ENCODE data around the gene CTBP2. TPM values are rescaled to one million over a fixed set of nuclear protein-coding genes. Genes with fewer than 3 reads are reported as not detected.

CTBP2 gene
- total RNA-seq, 1 experiment from 2014 or later, result 212 TPM

DNA sequence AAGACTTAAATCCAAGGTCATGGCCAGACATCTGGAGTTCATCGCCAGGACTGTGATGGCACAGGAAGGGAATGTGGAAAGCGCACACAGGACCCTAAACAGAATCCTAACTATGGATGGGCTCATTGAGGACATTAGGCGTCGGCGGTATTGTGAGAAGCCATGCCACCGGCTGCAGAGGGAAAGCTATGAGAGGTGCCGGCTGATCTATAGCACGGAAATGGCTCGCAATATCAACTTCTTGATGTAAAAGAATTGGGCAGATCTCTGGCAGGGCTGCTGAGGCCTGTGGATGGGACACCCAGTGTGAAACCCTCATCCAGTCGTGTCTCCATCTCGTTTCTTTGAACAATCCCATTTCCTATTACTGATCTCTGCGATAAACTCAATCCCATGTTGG, 6.3 kb upstream of the CTBP2 start:
- H3K4ac ChIP-seq (ENCODE audit: low read depth, low read length), result no peak overlapping the region
- WGBS (ENCODE audit: extremely low coverage, insufficient read length, low lambda C conversion rate), result no CpG with 5 or more reads among the region's 12 CpGs
- H3K14ac ChIP-seq (ENCODE audit: insufficient read depth, low read length), result no peak overlapping the region
- TF ChIP-seq CTCF (conservative IDR thresholded peaks at IDR 0.05), result no peak
- H4K91ac ChIP-seq (ENCODE audit: insufficient read length, low read depth, low read length), result no peak overlapping the region
- peaks cover 3% of the 10 kb centered on the region for H3K27me3 Mint-ChIP-seq (ENCODE audit: low read depth)
- no peak overlapping the region for H2BK20ac ChIP-seq (ENCODE audit: low read depth, low read length, poor library complexity, severe bottlenecking)
- no peak overlapping the region for H3K23ac ChIP-seq (ENCODE audit: insufficient read length, low read depth, low read length)
- H2BK5ac ChIP-seq (ENCODE audit: insufficient read length, low read length), result no peak overlapping the region
- no peaks in the 10 kb centered on the region for H3K9me3 ChIP-seq (ENCODE audit: control insufficient read depth, low read depth, low read length)
- no peak overlapping the region for H3K9ac ChIP-seq (ENCODE audit: extremely low read depth, insufficient read length, low read length)
- H3K23me2 ChIP-seq (ENCODE audit: insufficient read length, low read depth, low read length, poor library complexity, severe bottlenecking), result peaks cover 7% of the 10 kb centered on the region
- no peak overlapping the region for H3T11ph ChIP-seq (ENCODE audit: low read length)
- H4K20me1 ChIP-seq (ENCODE audit: control insufficient read depth, insufficient read depth, insufficient read length), result no peaks in the 10 kb centered on the region
- no peaks in the 10 kb centered on the region for H3K36me3 Mint-ChIP-seq (ENCODE audit: insufficient read depth in 1 of 3, low read depth in 3 of 3)
- H3K18ac ChIP-seq (ENCODE audit: insufficient read length, low read depth, low read length), result no peak overlapping the region
- no peak overlapping the region for H2BK12ac ChIP-seq (ENCODE audit: insufficient read length, low read depth, low read length)
- H3K27me3 ChIP-seq (ENCODE audit: insufficient read depth, low read length), result no peaks in the 10 kb centered on the region
- peaks cover 11 to 12% of the 10 kb centered on the region in 2 experiments for H3K4me1 Mint-ChIP-seq
- no peak overlapping the region for H3K56ac ChIP-seq (ENCODE audit: insufficient read length, low read depth, low read length)
- no peaks in the 10 kb centered on the region for H3K79me2 ChIP-seq (ENCODE audit: insufficient read depth, low read length)
- no peak overlapping the region for H3K4me2 ChIP-seq (ENCODE audit: insufficient read depth, insufficient read length, low read length)
- no peak overlapping the region for H4K5ac ChIP-seq (ENCODE audit: insufficient read length, low read depth, low read length)
- no peak overlapping the region for H2BK15ac ChIP-seq (ENCODE audit: low read depth, low read length)
- H2AK5ac ChIP-seq (ENCODE audit: insufficient read length, low read length), result no peak overlapping the region
- no peak overlapping the region for H2AFZ ChIP-seq (ENCODE audit: low read length)
- H3K4me3 Mint-ChIP-seq, result no peak overlapping the region
- no peaks in the 10 kb centered on the region for H3K79me1 ChIP-seq (ENCODE audit: insufficient read depth, low read depth, low read length, poor library complexity, severe bottlenecking)
- H3K27ac Mint-ChIP-seq, result no peak overlapping the region
- no peak for DNase-seq
- no peaks in the 10 kb centered on the region for H3K9me3 Mint-ChIP-seq
- no peak overlapping the region for H3K27ac ChIP-seq (ENCODE audit: insufficient read length, low read depth, low read length)
- H3K4me1 ChIP-seq (ENCODE audit: insufficient read depth, low read length), result no peaks in the 10 kb centered on the region
- H4K8ac ChIP-seq (replicated peaks; ENCODE audit: insufficient read length, low read depth, low read length), result no peak overlapping the region
- H2BK120ac ChIP-seq (ENCODE audit: low read depth, low read length, poor library complexity, severe bottlenecking), result no peak overlapping the region
